Embryonic facial prominence (tissue), 1 donor: Measurements from ENCODE around the gene ZC3H7A.

Experiments used
- DNase-seq: peaks from one replicate; pipeline ENCODE4 v3.0.0-alpha.2; 2016; ENCODE audit errors: extremely low spot score

Gene ZC3H7A

DNA sequence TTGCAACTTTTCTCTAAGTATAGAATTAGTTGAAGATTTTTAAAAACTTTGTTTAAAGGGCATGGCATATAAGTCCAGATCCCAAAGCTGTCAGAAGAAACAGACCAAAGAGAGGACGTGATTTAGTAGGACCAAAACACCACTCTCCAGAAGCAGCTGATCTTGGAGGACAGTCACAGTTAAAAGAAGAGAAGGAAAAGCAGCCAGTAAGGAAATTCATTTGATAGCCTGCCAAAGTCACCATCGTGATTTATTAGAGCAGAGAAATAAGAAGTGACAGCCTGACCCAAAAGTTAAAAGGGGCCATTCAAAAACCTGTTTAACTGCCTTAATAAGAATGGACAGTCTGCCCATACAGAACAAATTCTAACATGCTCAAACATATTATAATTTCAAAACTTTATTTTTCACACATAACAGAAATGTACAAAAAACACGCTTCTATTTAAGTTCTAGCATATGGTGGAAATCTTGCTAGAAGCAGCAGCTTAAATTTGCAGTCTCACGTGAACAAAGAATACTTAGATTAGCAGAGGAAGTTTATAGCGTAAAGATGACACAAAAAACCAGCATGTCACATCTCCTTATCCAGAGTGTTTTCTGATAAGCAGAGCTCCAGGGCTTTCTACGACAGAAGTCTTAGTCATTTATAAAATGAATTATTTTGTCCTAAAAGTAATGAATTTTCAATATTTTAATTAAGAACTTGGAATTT, 91.6 kb downstream of the ZC3H7A start:
- DNase-seq: no peak
